GM18873 (cell line): ENCODE measurements around the gene EMP2.
"Not testable (repeated sequence)": the region's sequence is repeated elsewhere in the genome, so short reads cannot be mapped to it uniquely, and the experiment has no call there.

Source experiments
- ATAC-seq: cut with Tn5 transposase; IDR thresholded peaks from one replicate; pipeline ENCODE4 v1.9.1; 2021; ENCODE audit warnings: mild to moderate bottlenecking, moderate library complexity, moderate number of reproducible peaks; ENCODE audit not compliant: unreplicated experiment, low FRiP score

Gene EMP2

DNA sequence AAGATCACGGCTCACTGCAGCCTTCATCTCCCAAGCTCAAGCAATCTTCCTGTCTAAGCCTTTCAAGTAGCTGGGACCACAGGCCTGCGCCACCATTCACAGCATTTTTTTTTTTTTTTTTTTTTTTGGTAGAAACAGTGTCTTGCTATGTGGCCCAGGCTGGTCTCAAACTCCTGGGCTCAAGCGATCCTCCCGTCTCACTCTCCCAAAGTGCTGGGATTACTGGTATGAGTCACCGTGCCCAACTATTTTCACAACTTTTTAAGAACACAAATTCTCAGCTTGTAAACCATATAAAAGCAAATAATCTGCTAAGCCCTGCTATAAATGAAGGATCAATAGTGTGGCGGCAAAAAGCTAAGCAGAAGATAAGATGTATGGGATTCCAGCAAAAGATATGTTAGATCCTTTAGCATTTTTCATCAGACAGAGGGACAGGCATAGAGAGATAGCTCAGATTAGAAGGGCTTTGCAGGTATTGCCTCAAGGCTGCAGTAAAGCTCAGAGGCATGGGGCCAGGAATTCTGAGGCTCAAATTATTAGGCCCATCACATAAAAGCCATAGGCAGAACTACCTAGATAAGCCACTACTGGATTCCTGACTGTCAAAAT, 55.1 kb downstream of the EMP2 start:
- no peak for ATAC-seq

DNA sequence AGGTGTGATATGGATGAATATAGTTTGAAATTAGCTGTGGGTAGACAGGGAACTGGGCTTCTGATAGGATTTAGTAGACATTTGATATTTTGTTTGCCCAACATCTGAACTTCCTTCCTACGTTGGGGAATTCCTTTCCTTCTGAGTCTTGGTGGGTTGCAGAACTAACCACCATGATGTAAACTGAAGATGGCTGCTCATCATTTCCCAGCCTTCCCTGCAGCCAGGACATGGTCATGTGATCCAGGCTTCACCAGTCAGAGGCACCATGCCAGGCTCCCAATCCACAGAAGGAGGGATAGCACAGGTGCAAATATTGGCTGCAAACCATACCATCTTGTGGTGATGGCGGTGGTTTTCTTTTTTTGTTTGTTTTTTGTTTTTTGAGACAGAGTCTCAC, 57.4 kb downstream of the EMP2 start:
- no peak for ATAC-seq

DNA sequence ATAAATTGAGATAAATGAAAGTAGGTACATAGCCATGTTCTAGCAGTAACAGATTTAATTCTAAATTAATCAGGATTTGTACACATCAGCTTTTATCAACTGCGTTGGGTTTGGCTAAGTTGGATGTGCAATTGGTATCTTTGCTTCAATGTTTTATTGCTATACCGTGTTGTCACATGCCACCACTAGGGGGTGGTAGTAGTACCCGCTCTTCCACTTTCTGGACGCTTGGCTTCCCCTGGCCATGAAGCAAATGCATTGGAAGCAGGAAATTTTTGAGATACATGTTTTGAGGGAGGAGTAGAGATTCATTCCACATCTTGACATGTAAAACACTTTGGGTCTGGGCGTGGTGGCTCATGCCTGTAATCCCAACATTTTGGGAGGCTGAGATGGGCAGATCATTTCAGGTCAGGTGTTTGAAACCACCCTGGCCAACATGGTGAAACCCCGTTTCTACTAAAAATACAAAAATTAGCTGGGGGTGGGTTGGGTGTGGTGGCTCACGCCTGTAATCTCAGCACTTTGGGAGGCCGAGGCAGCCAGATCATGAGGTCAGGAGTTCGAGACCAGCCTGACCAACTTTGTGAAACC, 58.6 kb downstream of the EMP2 start:
- no peak for ATAC-seq

DNA sequence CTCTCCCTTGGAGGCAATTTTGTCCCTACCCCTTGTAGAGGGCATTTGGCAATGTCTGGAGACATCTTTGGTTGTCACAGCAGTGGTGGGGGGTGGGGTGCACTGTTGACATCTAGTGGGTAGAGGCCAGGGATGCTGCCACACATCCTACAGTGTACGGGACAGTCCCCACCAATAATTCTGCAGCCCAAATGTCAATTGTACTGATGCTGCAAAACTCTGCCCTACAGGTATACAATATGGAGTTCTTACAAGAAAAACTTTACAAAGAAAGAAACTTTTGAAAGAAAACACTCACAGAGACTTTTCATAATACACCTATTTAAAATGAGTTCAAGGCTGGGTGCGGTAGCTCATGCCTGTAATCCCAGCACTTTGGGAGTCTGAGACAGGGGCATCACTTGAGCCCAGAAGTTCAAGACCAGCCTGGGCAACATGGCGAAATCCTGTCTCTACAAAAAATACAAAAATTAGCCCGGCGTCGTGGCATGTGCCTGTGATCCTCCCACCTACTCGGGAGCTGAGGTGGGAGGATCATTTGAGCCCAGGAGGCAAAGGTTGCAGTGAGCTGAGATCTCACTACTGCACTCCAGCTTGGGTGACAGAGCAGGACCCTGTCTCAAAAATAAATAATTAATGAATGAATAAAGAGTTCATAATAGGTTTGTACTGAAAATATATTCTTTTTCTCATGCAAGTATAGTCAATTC, 59.4 kb downstream of the EMP2 start:
- no peak for ATAC-seq

DNA sequence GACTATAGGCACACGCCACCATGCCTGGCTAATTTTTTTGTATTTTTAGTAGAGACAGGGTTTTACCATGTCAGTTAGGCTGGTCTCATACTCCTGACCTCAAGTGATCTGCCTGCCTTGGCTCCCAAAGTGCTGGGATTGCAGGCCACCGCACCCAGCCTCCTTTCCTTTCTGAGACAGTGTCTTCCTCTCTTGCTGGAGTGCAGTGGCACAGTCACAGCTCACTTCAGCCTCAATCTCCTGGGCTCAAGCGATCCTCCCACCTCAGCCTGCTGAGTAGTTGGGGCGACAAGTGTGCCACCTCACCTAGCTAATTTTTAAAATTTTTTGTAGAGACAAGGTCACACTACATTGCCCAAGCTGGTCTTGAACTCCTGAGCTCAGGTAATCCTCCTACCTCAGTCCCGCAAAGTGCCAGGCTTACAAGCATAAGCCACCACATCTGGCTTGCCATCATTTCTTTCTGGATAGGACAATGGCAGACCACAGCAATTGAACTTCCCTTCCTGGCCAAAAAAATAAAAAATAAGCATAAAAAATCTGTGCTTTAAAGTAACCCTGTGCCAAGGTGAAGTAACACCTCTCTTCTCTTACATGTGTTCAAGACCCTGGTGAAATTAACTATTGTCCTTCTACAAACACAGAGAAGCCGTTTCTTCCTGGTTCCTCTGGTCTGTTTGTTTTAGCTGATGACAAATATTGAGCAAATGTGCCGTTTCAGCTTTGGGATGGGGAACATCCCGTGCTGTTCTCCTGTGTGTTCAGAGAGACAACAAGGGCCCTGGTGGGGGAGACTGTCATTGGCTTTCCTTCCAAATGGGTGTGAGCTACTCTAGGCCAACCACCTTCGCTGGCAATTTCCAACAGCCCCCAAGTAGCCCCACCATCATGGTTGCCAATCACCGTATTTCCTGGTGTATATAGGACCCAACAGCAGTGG, 60.2 kb downstream of the EMP2 start:
- no peak for ATAC-seq

DNA sequence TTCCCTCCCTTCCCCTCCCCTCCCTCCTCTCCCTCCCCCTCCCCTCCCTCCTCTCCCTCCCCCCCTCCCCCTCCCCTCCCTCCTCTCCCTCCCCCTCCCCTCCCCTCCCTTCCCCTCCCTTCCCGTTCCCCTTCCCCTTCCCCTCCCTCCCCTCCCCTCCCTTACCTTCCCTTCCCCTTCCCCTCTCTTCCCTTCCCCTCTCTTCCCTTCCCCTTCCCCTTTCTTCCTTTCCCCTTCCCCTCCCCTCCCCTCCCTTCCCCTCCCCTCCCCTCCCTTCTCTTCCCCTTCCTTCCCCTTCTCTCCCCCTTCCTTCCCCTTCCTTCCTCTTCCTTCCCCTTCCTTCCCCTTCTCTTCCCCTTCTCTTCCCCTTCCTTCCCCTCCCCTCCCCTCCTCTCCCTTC, 61.1 kb downstream of the EMP2 start:
- no peak for ATAC-seq

DNA sequence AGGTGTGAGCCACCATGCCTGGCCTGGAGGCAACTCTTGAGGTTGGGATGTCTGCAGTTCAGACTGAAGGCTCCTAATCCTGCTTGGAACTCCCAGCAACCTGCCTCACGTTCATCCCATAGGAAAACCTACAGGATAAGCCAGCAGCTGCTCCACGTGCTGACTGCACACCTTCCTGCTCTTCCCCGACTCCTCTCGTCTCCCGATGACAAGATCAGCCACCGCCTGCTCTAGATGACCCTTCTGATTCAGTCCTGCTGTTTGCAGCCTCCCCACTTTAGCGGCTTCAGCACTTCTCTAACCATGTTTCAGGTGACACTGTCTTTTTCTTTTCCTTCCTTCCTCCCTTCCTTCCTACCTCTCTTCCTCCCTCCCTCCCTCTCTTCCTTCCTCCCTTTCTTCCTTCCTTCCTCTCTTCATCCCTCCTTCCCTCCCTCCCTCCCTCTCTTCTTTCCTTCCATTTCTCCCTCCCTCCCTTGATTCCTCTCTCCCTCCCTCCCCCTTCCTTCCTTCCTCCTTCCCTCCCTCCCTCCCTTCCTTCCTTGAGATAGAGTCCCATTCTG, 61.8 kb downstream of the EMP2 start:
- ATAC-seq, result no peak

DNA sequence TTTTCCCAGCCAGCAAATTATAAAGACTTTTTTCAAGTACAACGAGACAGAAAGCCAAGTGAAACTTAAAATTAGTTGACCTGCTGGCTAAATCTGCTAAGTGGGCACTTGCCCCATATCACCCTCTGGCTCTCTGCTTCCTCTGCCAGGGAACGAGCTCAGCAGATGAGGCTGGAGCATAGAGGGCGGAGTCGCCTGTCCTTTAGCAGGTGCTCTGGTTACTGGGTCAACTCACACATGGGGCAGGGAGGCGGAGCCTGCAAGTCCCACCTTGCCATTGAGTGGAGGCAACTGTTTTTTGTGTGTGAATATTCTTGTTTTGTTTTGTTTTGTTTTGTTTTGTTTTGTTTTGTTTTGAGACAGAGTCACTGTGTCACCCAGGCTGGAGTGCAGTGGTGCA, 62.5 kb downstream of the EMP2 start:
- ATAC-seq, result no peak

DNA sequence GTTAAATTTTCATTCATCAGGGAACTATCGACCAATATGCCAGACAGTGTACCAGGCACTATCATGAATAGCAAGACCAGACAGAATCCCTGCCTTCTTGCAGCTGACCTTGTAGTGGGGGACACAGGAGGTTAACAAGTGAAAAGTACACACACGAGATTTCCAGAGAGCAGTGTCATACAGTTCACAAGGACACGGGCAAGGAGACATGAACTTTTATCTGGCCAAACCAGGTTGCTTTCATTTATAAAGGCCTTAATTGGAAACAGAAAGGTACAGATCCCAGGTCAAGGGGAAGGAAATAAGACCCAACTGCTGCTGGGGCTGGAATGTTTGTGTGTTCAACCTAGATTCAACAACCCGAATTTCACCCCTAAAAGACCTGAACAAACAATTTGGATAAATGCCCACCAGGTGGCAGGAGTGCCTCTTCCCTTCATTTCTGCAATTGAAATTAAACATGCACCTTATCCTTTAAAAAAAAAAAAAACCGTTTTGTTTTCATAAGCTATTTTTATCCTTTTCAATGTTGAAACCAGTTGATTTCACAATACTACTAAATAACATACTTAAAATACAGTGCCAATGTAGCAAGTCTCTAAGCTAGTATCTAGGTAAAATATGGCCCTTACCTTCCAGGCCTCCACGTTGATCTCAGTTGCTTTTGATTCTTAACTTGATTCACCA, 65.9 kb downstream of the EMP2 start:
- ATAC-seq, result no peak

DNA sequence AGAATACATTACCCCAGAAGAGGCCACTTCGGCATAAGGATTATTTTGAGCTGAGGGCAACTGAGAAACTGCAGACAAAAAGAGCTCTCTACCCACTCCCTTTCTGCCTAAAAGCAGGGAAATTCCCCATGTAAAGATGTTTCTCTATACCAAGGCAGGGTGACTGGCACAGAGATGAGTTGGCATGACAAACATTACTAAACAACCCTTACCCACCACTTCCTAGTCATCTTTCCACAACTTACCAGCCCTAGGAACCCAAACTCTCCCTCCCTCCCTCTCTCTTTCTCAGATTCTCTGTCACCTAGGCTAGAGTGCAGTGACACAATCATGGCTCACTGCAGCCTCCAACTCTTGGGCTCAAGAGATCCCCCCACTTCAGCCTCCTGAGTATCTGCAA, 68.6 kb downstream of the EMP2 start:
- no peak for ATAC-seq

DNA sequence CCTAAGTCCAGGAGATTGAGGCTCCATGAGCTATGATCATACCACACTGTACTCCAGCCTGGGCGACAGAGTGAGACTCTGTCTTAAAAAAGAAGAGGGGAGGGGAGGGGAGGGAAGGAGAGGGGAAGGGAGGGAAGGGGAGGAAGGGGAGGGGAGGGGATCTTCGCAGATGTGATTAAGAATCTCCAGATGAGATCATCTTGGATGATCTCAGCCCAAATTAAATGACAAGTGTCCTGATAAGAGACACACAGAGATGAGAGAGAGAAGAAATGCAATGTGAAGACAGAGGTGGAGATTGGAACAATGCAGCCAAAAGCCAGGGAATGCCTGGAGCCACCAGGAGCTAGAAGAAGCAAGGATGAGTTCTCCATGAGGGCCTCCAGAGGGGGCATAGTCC, 70.1 kb downstream of the EMP2 start:
- no peak for ATAC-seq

DNA sequence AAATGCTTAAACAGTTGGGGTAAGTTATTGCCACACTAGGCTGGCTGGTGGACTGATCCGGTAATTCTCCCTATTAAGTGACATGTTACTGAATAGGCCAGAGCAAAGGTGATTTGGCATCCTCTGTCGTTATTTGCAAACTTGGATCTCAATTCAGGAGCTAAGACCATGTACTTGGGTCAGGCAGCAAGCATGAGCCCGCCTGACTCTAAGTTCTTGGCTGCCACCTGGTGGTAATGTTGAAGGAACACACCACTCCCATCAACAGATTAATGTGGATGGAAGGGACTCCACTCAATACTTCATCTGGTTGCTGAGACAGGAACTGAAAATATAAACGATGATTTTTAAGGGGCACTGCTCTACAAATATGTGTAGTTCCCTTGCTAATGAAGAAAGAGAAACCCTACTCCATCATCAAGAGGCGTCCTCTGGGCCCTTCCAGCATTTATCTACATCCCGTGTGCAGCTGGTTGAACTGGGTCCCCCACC, 70.8 kb downstream of the EMP2 start:
- ATAC-seq, result peak; percentile 62

DNA sequence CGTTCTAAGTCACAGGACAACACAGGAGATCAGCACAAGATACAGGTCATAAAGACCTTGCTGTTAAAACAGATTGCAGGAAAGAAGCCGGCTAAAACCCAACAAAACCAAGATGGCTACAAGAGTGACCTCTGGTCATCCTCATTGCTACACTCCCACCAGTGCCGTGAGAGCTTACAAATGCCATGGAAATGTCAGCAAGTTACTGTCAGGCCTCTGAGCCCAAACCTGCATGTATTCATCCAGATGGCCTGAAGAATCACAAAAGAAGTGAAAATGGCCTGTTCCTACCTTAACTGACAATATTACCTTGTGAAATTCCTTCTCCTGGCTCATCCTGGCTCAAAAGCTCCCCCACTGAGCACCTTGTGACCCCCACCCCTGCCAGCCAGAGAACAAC, 75.1 kb downstream of the EMP2 start:
- not testable (repeated sequence) for ATAC-seq

DNA sequence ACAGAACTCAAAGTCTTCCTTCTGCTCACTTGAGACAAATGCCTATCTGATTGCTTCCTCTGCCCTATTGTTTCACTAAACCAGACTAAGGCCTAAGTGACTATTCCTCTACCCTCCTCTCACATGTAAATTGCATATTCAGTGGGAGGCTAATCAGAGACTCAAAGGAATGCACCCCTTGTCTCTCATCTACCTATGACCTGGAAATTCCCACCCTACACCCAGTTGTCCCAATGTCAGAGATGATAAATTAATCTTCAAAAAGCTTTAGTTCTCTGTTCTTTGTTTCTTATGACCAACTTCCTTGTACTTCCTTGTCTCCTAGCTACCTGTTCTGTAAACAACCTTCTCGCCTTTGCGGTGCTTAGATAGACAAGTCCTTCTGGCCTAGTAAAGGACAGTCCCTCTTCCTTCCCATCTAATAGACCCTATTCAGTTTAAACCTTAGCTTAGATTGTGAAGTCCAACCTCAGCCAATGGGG, 76.0 kb downstream of the EMP2 start:
- no peak for ATAC-seq

DNA sequence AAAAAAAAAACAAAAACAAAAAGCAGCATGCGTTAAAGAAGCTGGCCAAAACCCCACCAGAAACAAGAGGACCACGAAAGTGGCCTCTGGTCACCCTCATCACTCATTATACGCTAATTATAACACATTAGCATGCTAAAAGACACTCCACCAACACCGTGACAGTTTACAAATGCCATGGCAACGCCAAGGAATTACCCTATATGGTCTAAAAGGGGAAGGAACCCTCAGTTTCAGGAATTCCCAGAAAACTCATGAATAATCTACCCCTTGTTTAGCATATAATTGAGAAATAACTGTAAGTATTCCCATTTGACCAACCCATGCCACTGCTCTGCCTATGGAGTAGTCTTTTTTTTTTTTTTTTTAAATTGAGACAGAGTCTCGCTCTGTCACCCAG, 77.6 kb downstream of the EMP2 start:
- no peak for ATAC-seq

DNA sequence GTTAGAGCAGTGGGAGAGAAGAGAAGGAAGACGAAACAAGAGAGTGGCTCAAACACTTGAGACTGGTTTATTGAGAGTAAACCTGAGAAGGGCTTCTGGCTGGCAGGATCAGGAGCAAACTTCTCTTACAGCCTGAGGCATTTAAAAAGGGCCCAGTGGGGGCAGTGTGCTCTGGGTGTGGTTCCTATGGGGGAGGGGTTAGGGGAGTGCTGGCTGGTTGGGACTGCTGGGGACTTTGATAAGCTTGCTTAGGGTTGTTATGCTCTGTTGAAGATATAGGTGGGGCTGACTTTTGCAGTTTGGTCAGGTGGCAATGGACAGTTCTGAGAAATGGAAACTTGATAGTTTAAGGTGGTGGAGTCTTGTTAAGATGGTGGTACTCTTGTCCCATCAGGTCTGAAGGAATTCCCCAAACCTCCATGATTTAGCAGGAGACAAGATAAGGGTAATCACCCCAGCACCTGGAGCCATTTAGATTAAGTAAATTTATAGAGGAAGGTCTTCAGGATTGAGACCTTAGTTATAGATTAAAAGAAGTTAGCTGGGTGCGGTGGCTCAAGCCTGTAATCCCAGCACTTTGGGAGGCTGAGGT, 79.3 kb downstream of the EMP2 start:
- no peak for ATAC-seq

DNA sequence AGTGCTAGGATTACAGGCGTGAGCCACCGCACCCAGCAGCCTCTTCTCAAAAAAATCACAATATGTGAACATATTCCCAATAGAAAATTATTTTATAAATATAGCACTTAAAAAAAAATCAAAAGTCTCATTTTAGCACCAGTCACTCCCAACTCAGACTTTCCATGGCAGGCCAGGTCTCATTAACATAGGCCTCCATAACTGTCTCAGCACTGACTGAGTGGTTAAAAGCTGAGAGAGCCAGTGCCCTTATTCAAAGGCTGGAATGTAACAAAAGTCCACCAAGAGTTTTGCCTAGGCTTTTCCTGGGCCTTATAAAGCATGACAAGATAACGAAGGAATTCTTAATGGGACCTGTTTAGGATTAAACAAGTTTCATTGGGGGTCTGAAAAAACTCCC, 79.8 kb downstream of the EMP2 start:
- no peak for ATAC-seq

DNA sequence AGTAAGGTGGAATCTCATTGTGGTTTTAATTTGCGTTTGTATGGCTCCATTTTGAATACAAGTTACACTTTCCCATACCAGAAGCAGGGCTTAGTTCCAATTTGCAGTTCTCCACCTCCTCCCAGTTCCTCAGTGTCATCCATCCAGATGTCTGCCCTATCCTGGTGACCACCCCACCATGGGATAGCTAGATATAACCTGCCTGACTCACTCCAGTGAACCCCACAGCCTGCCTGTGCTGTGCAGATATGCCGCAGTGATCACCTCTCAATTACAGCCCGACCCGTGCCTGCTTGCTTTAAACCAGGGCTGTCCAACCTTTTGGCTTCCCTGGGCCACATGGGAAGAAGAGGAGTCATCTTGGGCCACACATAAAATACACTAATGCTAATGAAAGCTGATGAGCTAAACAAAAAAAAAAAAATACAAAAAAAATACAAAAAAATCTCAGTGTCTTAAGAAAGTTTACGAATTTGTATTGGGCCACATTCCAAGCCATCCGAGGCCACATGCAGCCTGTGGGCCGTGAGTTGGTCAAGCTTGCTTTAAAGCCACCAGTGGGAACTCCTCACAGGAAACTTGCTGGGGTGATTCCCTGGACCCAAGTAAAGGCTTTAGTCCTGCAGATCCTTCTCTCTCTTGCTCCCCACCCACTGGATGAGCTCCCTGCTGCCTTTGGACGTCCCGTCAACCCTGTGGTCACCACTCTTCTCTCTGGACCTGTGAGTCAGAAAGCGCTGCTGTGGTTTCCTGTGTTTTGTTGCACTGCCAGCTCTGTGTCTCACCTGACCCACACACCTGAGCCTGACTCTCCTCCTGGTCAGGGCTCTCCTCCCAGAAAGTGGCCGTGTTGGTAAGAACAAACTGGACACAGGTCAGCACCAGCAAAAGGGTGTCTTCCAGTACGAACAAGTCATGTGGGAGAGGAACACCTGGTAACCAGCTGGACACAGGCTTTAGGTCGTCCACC, 83.0 kb downstream of the EMP2 start:
- ATAC-seq, result no peak

DNA sequence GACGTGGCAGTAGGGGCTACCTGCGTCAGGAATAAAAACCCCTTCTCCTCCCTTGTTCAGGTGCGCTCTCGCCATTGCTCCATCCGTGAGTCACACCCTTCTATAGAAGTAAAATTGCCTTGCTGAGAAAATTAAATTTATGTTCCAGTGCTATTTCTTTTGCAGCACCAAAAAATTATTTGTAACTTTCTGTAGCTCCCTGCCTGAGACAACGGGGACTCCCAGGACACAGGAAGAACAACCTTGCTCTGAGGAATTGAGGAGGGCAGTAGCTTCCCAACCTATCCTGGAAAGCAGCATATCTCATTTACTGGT, 85.4 kb downstream of the EMP2 start:
- no peak for ATAC-seq
